HUES6 (cell line): Measurements from ENCODE around the gene MYOG.

Experiments used
- H3K27ac ChIP-seq: 2 replicates; pipeline ENCODE4 v1.7.0; 2013; ENCODE audit warnings: low read depth, mild to moderate bottlenecking, low read length, inconsistent platforms
- H3K27me3 ChIP-seq: 2 replicates; pipeline ENCODE4 v1.6.1; 2013; ENCODE audit warnings: low read length; ENCODE audit not compliant: control insufficient read depth, insufficient read depth
- H3K36me3 ChIP-seq: 2 replicates; pipeline ENCODE4 v1.6.1; 2013; ENCODE audit warnings: low read length; ENCODE audit not compliant: control insufficient read depth, insufficient read depth
- H3K4me1 ChIP-seq: 2 replicates; pipeline ENCODE4 v1.6.1; 2013; ENCODE audit warnings: low read length; ENCODE audit not compliant: control insufficient read depth, insufficient read depth
- H3K4me3 ChIP-seq: 2 replicates; pipeline ENCODE4 v1.5.1; 2013; ENCODE audit warnings: low read depth, low read length
- H3K9ac ChIP-seq: one replicate; pipeline ENCODE4 v1.6.1; 2013; ENCODE audit warnings: mild to moderate bottlenecking, low read length
- H3K9me3 ChIP-seq: 2 replicates; pipeline ENCODE4 v1.6.1; 2013; ENCODE audit warnings: low read depth, low read length; ENCODE audit not compliant: control insufficient read depth, insufficient read depth

Gene MYOG

DNA sequence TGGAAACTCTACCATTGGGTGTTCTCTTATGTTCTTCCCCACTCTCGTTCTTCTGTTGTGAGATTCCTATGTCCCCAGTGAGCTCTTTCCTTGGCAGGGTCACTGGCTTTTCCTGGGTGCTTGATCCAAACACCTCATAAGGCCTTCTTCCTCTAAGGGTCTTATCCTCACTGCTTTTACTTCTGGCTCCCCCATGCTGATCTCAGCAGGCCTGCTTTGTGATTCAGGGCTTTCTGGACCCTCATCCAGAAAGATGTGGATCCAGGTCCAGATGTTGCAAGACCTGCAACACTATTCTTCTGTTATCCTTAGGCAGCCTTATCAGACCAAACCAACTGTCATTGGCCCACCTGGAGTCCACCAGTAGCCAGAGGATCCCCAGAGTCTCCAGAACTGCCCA is 11.2 kb upstream of the MYOG start:
- H3K4me1 ChIP-seq, result no peaks in the 10 kb centered on the region
- H3K27ac ChIP-seq, result no peak overlapping the region
- H3K4me3 ChIP-seq, result no peak overlapping the region
- H3K9me3 ChIP-seq, result peaks cover 35% of the 10 kb centered on the region
- H3K9ac ChIP-seq, result no peak overlapping the region
- no peaks in the 10 kb centered on the region for H3K36me3 ChIP-seq
- no peaks in the 10 kb centered on the region for H3K27me3 ChIP-seq

DNA sequence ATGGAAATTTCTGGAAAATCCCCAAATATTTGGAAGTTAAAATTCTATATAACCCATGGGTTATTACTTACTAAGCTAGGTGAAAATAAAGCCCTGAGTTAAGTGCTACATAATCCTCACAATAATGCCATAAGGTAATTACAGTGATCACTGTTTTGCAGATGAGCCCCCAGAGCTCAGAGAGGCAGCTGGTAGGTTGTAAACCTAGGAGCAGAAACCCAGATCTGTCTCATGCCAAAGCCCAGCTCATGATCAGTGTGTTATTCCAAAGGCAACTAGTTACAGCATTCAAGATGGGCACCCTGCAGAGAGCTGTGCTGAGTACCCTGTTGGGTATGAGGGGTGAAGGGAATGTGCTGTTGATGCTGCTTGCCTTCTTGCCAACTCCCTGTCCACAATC is 10.8 kb upstream of the MYOG start:
- H3K4me1 ChIP-seq, result no peaks in the 10 kb centered on the region
- H3K36me3 ChIP-seq, result no peaks in the 10 kb centered on the region
- H3K27ac ChIP-seq, result no peak overlapping the region
- H3K4me3 ChIP-seq, result no peak overlapping the region
- peaks cover 35% of the 10 kb centered on the region for H3K9me3 ChIP-seq
- H3K27me3 ChIP-seq, result no peaks in the 10 kb centered on the region
- no peak overlapping the region for H3K9ac ChIP-seq

- H3K9me3 ChIP-seq, result peaks cover 35% of the 10 kb centered on the region
- H3K27me3 ChIP-seq, result no peaks in the 10 kb centered on the region
- no peak overlapping the region for H3K4me3 ChIP-seq
- no peak overlapping the region for H3K9ac ChIP-seq
- no peaks in the 10 kb centered on the region for H3K36me3 ChIP-seq
- H3K4me1 ChIP-seq, result no peaks in the 10 kb centered on the region
- no peak overlapping the region for H3K27ac ChIP-seq
Observed at GRCh38 chr1:203095061-203095690, 9.4 kb upstream of the MYOG start.

GRCh38 chr1:203093754-203094410 is 8.1 kb upstream of the MYOG start:
- H3K36me3 ChIP-seq, result no peaks in the 10 kb centered on the region
- no peak overlapping the region for H3K4me3 ChIP-seq
- H3K4me1 ChIP-seq, result no peaks in the 10 kb centered on the region
- H3K27me3 ChIP-seq, result no peaks in the 10 kb centered on the region
- peaks cover 35% of the 10 kb centered on the region for H3K9me3 ChIP-seq
- H3K27ac ChIP-seq, result no peak overlapping the region
- H3K9ac ChIP-seq, result no peak overlapping the region

GRCh38 chr1:203091761-203092330 is 6.0 kb upstream of the MYOG start:
- Histone ChIP-seq H3K9ac (no peak overlapping the region), H3K4me1 (peaks cover 6% of the 10 kb centered on the region; the same call in 1 of the 2 replicates), H3K27ac (no peak overlapping the region), H3K27me3 (no peaks in the 10 kb centered on the region), H3K36me3 (no peaks in the 10 kb centered on the region), H3K4me3 (no peak overlapping the region), H3K9me3 (peaks cover 31% of the 10 kb centered on the region)

DNA sequence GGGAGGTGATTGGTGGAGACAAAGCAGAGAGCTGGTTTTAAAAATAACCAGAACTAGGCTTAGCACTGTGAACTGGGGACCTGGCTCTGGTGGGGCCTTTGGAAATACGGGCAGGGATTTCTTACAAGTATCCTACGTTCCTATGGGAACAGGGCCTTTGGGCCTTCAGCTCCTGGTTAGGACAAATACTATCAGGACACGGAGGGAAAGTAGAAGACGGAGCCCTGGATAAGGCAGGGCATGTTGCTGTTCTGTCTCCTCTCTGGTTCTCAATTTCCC is 5.3 kb upstream of the MYOG start:
- no peaks in the 10 kb centered on the region for H3K27me3 ChIP-seq
- peaks cover 9% of the 10 kb centered on the region; the same call in 1 of the 2 replicates for H3K4me1 ChIP-seq
- H3K36me3 ChIP-seq, result no peaks in the 10 kb centered on the region
- H3K9me3 ChIP-seq, result peaks cover 26% of the 10 kb centered on the region
- H3K9ac ChIP-seq, result no peak overlapping the region
- no peak overlapping the region for H3K27ac ChIP-seq
- no peak overlapping the region for H3K4me3 ChIP-seq

DNA sequence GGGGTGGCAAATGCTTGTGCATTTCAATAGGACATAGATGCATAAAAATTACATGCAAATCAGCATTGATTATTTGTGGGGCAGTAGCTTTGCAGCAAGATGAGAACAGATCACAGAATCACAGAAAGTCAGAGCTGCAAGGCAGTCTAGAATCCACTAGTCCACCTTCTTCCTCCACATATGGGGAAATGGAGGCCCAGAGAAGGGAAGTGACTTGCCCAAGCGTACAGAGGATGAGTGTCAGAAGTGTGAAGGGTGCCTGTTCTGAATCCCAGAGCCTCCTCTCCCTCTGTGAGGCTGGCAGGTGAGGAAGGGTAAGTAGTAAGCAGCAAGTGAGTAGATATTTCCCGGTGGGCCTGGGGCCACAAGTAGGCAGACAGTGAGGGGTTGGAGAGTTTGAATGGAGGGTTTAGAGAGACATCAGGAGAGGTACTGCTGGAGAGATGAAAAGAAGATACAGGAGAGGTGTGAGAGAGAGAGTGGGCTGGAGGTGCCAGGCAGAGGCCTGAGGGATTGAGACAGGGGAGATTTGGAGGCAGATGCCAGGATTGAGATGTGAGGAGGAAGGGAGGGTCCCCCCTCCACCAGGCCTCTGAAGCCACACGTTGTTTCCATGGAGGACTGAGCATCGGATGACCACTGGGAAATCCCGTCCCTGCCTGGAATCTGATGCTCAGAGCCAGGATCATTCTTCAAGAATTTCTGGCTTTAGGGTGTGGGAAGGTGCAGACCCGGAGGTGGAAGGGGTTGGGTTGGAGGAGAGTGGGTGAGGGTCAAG is 4.8 kb upstream of the MYOG start:
- H3K9ac ChIP-seq, result no peak overlapping the region
- no peak overlapping the region for H3K27ac ChIP-seq
- peaks cover 21% of the 10 kb centered on the region for H3K9me3 ChIP-seq
- no peak overlapping the region for H3K4me3 ChIP-seq
- H3K27me3 ChIP-seq, result no peaks in the 10 kb centered on the region
- no peaks in the 10 kb centered on the region for H3K36me3 ChIP-seq
- H3K4me1 ChIP-seq, result peaks cover 9% of the 10 kb centered on the region; the same call in 1 of the 2 replicates

- no peak overlapping the region for H3K4me3 ChIP-seq
- H3K27me3 ChIP-seq, result no peaks in the 10 kb centered on the region
- no peaks in the 10 kb centered on the region for H3K36me3 ChIP-seq
- peaks cover 13% of the 10 kb centered on the region; the same call in 1 of the 2 replicates for H3K9me3 ChIP-seq
- peaks cover 9% of the 10 kb centered on the region; the same call in 1 of the 2 replicates for H3K4me1 ChIP-seq
- H3K27ac ChIP-seq, result no peak overlapping the region
- H3K9ac ChIP-seq, result no peak overlapping the region
Observed at GRCh38 chr1:203089651-203090045, 3.8 kb upstream of the MYOG start.

- H3K27ac ChIP-seq, result no peak overlapping the region
- no peaks in the 10 kb centered on the region for H3K36me3 ChIP-seq
- peaks cover 8% of the 10 kb centered on the region; the same call in 1 of the 2 replicates for H3K9me3 ChIP-seq
- H3K27me3 ChIP-seq, result no peaks in the 10 kb centered on the region
- peaks cover 12% of the 10 kb centered on the region; the same call in 1 of the 2 replicates for H3K4me1 ChIP-seq
- H3K9ac ChIP-seq, result no peak overlapping the region
- no peak overlapping the region for H3K4me3 ChIP-seq
Observed at GRCh38 chr1:203089001-203089650, 3.3 kb upstream of the MYOG start.

GRCh38 chr1:203088441-203088840 is 2.6 kb upstream of the MYOG start:
- peaks cover 1% of the 10 kb centered on the region; the same call in 1 of the 2 replicates for H3K9me3 ChIP-seq
- no peaks in the 10 kb centered on the region for H3K27me3 ChIP-seq
- no peak overlapping the region for H3K4me3 ChIP-seq
- peaks cover 13% of the 10 kb centered on the region; the same call in 1 of the 2 replicates for H3K4me1 ChIP-seq
- no peak overlapping the region for H3K9ac ChIP-seq
- no peaks in the 10 kb centered on the region for H3K36me3 ChIP-seq
- H3K27ac ChIP-seq, result no peak overlapping the region
